CD4-positive, alpha-beta T cell (primary cell): ENCODE measurements around the gene SMARCC2. TPM values are rescaled to one million over a fixed set of nuclear protein-coding genes. Genes with fewer than 3 reads are reported as not detected.

Experiments used
- ATAC-seq: fragments of 200-7000 bp; cut with Tn5 transposase; one replicate; pipeline ENCODE4 v1.10.0; 2022; ENCODE audit warnings: mild to moderate bottlenecking; ENCODE audit not compliant: poor library complexity
- CTCF ChIA-PET: fragments of 350-600 bp; sonication (Branson Sonifier 250); formaldehyde crosslinking; loops from one replicate; lab custom pipeline; 2021; ENCODE audit warnings: antibody characterized with exemption, inconsistent platforms; lab: Charles Lee
- POLR2A ChIA-PET: fragments of 350-600 bp; sonication (Branson Sonifier 250); formaldehyde crosslinking; loops from one replicate; lab custom pipeline; 2021; ENCODE audit warnings: antibody characterized with exemption, inconsistent platforms; lab: Charles Lee
- DNase-seq, 14 experiments: peaks; one replicate each; pipeline ENCODE4 v3.0.0-alpha.2; 2013 to 2020; ENCODE audit warnings: mixed read lengths in 2 of 14
- H3K27ac ChIP-seq, 2 donors: one replicate each; pipeline versions ENCODE4 v1.5.1 to v1.7.0; 2013; ENCODE audit warnings: low read length in 2 of 2, low read depth in 1 of 2, mild to moderate bottlenecking in 1 of 2
- H3K27me3 ChIP-seq, 2 experiments: 1 replicate in 1 of 2; 2 replicates in 1 of 2; pipeline versions ENCODE4 v1.6.1 to v1.7.0; 2013; ENCODE audit warnings: low read length in 2 of 2, control low read depth in 1 of 2, mild to moderate bottlenecking in 1 of 2, moderate library complexity in 1 of 2; ENCODE audit not compliant: insufficient read depth in 2 of 2, control insufficient read depth in 1 of 2
- H3K36me3 ChIP-seq: one replicate; pipeline ENCODE4 v1.6.1; 2013; ENCODE audit warnings: low read length, control low read depth; ENCODE audit not compliant: insufficient read depth
- H3K4me1 ChIP-seq: one replicate; pipeline ENCODE4 v1.6.1; 2013; ENCODE audit warnings: low read length, control low read depth; ENCODE audit not compliant: insufficient read depth
- H3K4me3 ChIP-seq: one replicate; pipeline ENCODE4 v1.5.1; 2013; ENCODE audit warnings: mild to moderate bottlenecking, low read length, moderate library complexity
- H3K9me3 ChIP-seq, 2 experiments: 1 replicate in 1 of 2; 2 replicates in 1 of 2; pipeline versions ENCODE4 v1.6.1 to v1.7.0; 2013; ENCODE audit warnings: low read length in 2 of 2, mild to moderate bottlenecking in 2 of 2, control low read depth in 1 of 2, moderate library complexity in 1 of 2; ENCODE audit not compliant: control insufficient read depth in 1 of 2, insufficient read depth in 1 of 2
- H3K27ac Mint-ChIP-seq: one replicate; pipeline ENCODE4 v1.8.0; 2020; ENCODE audit warnings: mixed read lengths
- H3K27me3 Mint-ChIP-seq: one replicate; pipeline ENCODE4 v1.8.0; 2021; ENCODE audit warnings: mixed read lengths
- H3K36me3 Mint-ChIP-seq: one replicate; pipeline ENCODE4 v1.8.0; 2021; ENCODE audit warnings: low read depth, mixed read lengths
- H3K4me1 Mint-ChIP-seq: one replicate; pipeline ENCODE4 v1.8.0; 2021; ENCODE audit warnings: low read depth, mixed read lengths
- H3K4me3 Mint-ChIP-seq: one replicate; pipeline ENCODE4 v1.8.0; 2020; ENCODE audit warnings: mild to moderate bottlenecking, mixed read lengths
- H3K9me3 Mint-ChIP-seq: one replicate; pipeline ENCODE4 v1.8.0; 2020; ENCODE audit warnings: mixed read lengths
- intact Hi-C, 2 experiments: fragments of 100-400 bp; cut with DNase I in 1 of 2; cut with micrococcal nuclease in 1 of 2; formaldehyde crosslinking; loops; one replicate each; pipeline versions ENCODE4 v1.15.1 to v1.9.0; 2023 to 2025; cut with DNase I, micrococcal nuclease
- total RNA-seq, 174 experiments: library from RNA in 2 of 174; stranded (reverse) in 2 of 174; gene quantifications; one replicate each; pipeline ENCODE4 v1.2.3 and lab custom pipeline; 2021 to 2026
- TF ChIP-seq, protein P1 (sequence below): fragments of 200-600 bp; IDR thresholded peaks from one replicate; pipeline ENCODE4 v1.8.0; 2022; ENCODE audit warnings: antibody characterized with exemption, mild to moderate bottlenecking

The SMARCC2 gene
- total RNA-seq, 2 experiments from 2014 or later, result 104 to 109 TPM

DNA sequence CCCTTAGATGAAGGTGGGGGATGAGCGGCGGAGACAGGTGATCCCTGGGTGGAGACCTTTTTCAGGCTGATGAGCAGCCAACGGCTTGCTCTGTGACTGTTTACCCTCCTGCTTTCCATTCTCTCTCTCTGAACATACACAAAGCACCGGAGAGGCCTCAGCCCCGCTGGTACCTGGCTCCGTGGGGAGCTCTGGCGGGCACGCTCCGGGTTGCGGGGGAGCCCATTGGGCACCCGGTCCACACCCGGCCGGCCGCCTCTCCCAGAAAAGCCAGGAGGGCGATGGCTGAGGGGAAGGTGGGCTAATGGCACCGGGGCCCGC is 545 bp downstream of the SMARCC2 start:
- H3K4me3 Mint-ChIP-seq, result peak overlapping the region; percentile 96
- intact Hi-C loops, result loop anchor here (1.0 to 5.0 kb wide), 9 partner anchors 28 to 446 kb away; partner anchors contain the start of genes MYL6B (in 2 of the 2), GDF11 (in 1 of the 2) and ZC3H10 (in 1 of the 2)
- Histone ChIP-seq H3K27me3 (no peaks in the 10 kb centered on the region), H3K36me3 (peaks cover 32% of the 10 kb centered on the region), H3K4me1 (peaks cover 33% of the 10 kb centered on the region), H3K9me3 (no peaks in the 10 kb centered on the region), H3K4me3 (peak overlapping the region; percentile 96), H3K27ac (peak overlapping the region; percentile 65 to 75)
- peaks cover 5% of the 10 kb centered on the region for H3K27me3 Mint-ChIP-seq
- peaks cover 62% of the 10 kb centered on the region for H3K36me3 Mint-ChIP-seq
- DNase-seq (peak in 4 of 14 experiments; percentile 6 to 44 (median 8)), ATAC-seq (peak; percentile 12)
- peaks cover 46% of the 10 kb centered on the region for H3K4me1 Mint-ChIP-seq
- H3K27ac Mint-ChIP-seq, result peak overlapping the region; percentile 99
- ChIA-PET POLR2A (interaction anchor here (0.6 to 4.1 kb wide), 21 partner anchors 11 to 499 kb away, joined by 3 to 116 read pairs (median 9); partner anchors contain the start of genes ANKRD52, COQ10A, ESYT1 and MYL6), CTCF (interaction anchor here (0.7 to 4.7 kb wide), 17 partner anchors 8 to 145 kb away, joined by 3 to 138 read pairs (median 9); partner anchors contain the start of genes ANKRD52, ESYT1, MYL6B and RPL41)
- H3K9me3 Mint-ChIP-seq, result no peaks in the 10 kb centered on the region
- TF ChIP-seq, protein P1, sequence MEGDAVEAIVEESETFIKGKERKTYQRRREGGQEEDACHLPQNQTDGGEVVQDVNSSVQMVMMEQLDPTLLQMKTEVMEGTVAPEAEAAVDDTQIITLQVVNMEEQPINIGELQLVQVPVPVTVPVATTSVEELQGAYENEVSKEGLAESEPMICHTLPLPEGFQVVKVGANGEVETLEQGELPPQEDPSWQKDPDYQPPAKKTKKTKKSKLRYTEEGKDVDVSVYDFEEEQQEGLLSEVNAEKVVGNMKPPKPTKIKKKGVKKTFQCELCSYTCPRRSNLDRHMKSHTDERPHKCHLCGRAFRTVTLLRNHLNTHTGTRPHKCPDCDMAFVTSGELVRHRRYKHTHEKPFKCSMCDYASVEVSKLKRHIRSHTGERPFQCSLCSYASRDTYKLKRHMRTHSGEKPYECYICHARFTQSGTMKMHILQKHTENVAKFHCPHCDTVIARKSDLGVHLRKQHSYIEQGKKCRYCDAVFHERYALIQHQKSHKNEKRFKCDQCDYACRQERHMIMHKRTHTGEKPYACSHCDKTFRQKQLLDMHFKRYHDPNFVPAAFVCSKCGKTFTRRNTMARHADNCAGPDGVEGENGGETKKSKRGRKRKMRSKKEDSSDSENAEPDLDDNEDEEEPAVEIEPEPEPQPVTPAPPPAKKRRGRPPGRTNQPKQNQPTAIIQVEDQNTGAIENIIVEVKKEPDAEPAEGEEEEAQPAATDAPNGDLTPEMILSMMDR, result no peak

DNA sequence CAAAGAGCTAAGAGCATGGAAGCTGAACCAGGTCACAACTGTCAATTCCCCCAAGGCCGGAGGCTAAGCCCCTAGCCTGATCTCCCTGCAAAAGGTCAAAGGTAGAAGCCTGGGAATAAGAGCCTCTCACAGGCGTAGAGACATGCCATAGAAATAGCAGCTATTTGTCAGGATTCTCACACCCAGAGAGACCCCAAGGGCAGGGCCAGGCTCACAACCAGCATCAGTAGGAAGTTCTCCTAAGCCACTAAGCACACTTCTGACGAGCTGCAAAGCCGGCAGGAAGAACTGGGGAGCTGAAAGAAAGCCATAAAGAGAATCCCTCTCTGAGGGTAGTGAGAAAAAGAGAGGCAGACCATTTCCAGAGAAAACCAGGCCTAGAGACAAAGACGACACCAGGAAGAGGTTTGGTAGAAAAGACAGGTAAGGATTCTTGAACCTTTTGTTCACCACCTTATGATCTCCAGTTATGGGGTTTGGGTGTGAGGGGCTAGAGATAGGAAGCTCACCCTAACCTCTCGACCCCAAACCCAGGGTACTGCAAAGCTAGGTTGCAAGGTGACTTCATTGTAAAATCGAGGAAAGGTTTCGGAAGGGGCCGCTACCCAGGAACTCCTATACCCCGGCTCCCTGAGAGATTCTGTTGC is 1.0 kb downstream of the SMARCC2 start:
- Histone ChIP-seq H3K27ac (peak overlapping the region; percentile 65 to 75), H3K9me3 (no peaks in the 10 kb centered on the region), H3K36me3 (peaks cover 37% of the 10 kb centered on the region), H3K4me1 (peaks cover 33% of the 10 kb centered on the region), H3K27me3 (no peaks in the 10 kb centered on the region), H3K4me3 (peak overlapping the region; percentile 96)
- DNase-seq, result peak in 3 of 14 experiments; percentile 19 to 37 (median 25)
- Mint-ChIP-seq H3K36me3 (peaks cover 65% of the 10 kb centered on the region), H3K27me3 (peaks cover 5% of the 10 kb centered on the region), H3K4me3 (peak overlapping the region; percentile 96), H3K9me3 (no peaks in the 10 kb centered on the region), H3K27ac (peak overlapping the region; percentile 99), H3K4me1 (peaks cover 44% of the 10 kb centered on the region)
- TF ChIP-seq, protein P1, result no peak
- POLR2A ChIA-PET, result interaction anchor here (0.7 to 4.1 kb wide), 16 partner anchors 12 to 450 kb away, joined by 3 to 116 read pairs (median 10); partner anchors contain the start of genes COQ10A, ESYT1, MYL6 and MYL6B
- ATAC-seq, result no peak
- CTCF ChIA-PET, result interaction anchor here (0.6 to 4.7 kb wide), 8 partner anchors 13 to 83 kb away, joined by 3 to 138 read pairs (median 20); partner anchors contain the start of genes ESYT1, MYL6B, RPL41 and ZC3H10
- intact Hi-C loops, result loop anchor here (1.0 to 5.0 kb wide), 9 partner anchors 27 to 446 kb away; partner anchors contain the start of genes MYL6B (in 2 of the 2), GDF11 (in 1 of the 2) and ZC3H10 (in 1 of the 2)

DNA sequence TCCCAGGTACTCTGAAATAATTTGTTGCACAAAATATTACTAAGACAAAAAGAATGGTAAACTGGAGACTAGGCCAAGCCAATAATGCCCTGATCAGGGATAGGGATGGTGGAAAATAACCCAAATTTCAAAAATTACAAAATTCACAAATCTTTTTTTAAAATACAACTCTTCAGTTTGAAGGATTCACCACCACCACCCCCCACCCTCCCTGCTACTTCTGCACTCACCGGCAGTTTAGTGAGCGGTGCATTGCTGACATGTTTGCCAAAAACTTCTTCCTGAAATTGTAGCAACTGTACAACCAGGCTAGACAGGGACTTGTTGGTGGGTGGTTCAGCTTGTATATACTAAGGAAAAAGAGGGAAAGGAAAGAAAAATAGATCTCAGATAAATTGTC is 2.3 kb downstream of the SMARCC2 start:
- no peaks in the 10 kb centered on the region for H3K27me3 ChIP-seq
- peak overlapping the region; percentile 70 for H3K4me3 Mint-ChIP-seq
- H3K9me3 Mint-ChIP-seq, result no peaks in the 10 kb centered on the region
- no peaks in the 10 kb centered on the region for H3K9me3 ChIP-seq
- DNase-seq (no peak), ATAC-seq (no peak)
- H3K4me1 ChIP-seq, result peaks cover 33% of the 10 kb centered on the region
- TF ChIP-seq, protein P1, result no peak
- ChIA-PET POLR2A (interaction anchor here (4.1 kb wide), 1 partner anchor 59 kb away, joined by 113 read pairs; the partner anchor contains the start of gene ESYT1), CTCF (interaction anchor here (3.9 to 4.7 kb wide), 2 partner anchors 26 to 60 kb away, joined by 42 to 138 read pairs; partner anchors contain the start of gene ESYT1)
- no peak overlapping the region for H3K27ac ChIP-seq
- peaks cover 74% of the 10 kb centered on the region for H3K36me3 Mint-ChIP-seq
- intact Hi-C loops, result loop anchor here in 1 of 2 experiments (5.0 kb wide), 2 partner anchors 35 to 445 kb away; partner anchors contain the start of genes GDF11 and MYL6B
- no peak overlapping the region for H3K4me3 ChIP-seq
- peak overlapping the region; percentile 99 for H3K27ac Mint-ChIP-seq
- H3K36me3 ChIP-seq, result peaks cover 48% of the 10 kb centered on the region
- peaks cover 35% of the 10 kb centered on the region for H3K4me1 Mint-ChIP-seq
- H3K27me3 Mint-ChIP-seq, result peaks cover 5% of the 10 kb centered on the region
